KG1 (cell line): ENCODE measurements around the gene MYO10.

Experiments used
- DNase-seq: peaks from one replicate; lab custom pipeline; 2025; lab: John Stamatoyannopoulos, UW

MYO10 gene

GRCh38 chr5:16943846-16944678, 8.0 kb upstream of the MYO10 start:
- no peak for DNase-seq

- DNase-seq, result no peak
These were observed 1.5 kb upstream of the MYO10 start for GRCh38 chr5:16937503-16938161.

- no peak for DNase-seq
These were observed 926 bp upstream of the MYO10 start for GRCh38 chr5:16936989-16937438.

GRCh38 chr5:16935231-16936149, 598 bp downstream of the MYO10 start:
- no peak for DNase-seq

GRCh38 chr5:16934677-16935153, 1.4 kb downstream of the MYO10 start:
- DNase-seq, result no peak

GRCh38 chr5:16934123-16934522, 2.0 kb downstream of the MYO10 start:
- peak; percentile 34 for DNase-seq

- DNase-seq, result no peak
These were observed 2.8 kb downstream of the MYO10 start for GRCh38 chr5:16933337-16933736.

GRCh38 chr5:16932401-16932800, 3.7 kb downstream of the MYO10 start:
- no peak for DNase-seq

- no peak for DNase-seq
These were observed 4.6 kb downstream of the MYO10 start for GRCh38 chr5:16931334-16932110.

GRCh38 chr5:16930496-16930895, 5.6 kb downstream of the MYO10 start:
- no peak for DNase-seq

GRCh38 chr5:16929831-16930230, 6.3 kb downstream of the MYO10 start:
- DNase-seq, result no peak

GRCh38 chr5:16929347-16929746, 6.7 kb downstream of the MYO10 start:
- DNase-seq, result no peak

GRCh38 chr5:16927613-16928012, 8.5 kb downstream of the MYO10 start:
- DNase-seq, result no peak

GRCh38 chr5:16926417-16926816, 9.7 kb downstream of the MYO10 start:
- DNase-seq, result no peak

GRCh38 chr5:16924206-16924605, 11.9 kb downstream of the MYO10 start:
- no peak for DNase-seq

GRCh38 chr5:16922430-16922829, 13.7 kb downstream of the MYO10 start:
- no peak for DNase-seq

GRCh38 chr5:16921211-16921610, 14.9 kb downstream of the MYO10 start:
- no peak for DNase-seq

GRCh38 chr5:16920109-16920816, 15.8 kb downstream of the MYO10 start:
- DNase-seq, result no peak

GRCh38 chr5:16918891-16919671, 17.0 kb downstream of the MYO10 start:
- DNase-seq, result no peak

- no peak for DNase-seq
These were observed 17.9 kb downstream of the MYO10 start for GRCh38 chr5:16918156-16918555.
